Measurements from ENCODE around the gene UNC5A. TPM values are rescaled to one million over a fixed set of nuclear protein-coding genes. Genes with fewer than 3 reads are reported as not detected.

Gene UNC5A
- polyA plus RNA-seq, 1 donor = 1.0 TPM

DNA sequence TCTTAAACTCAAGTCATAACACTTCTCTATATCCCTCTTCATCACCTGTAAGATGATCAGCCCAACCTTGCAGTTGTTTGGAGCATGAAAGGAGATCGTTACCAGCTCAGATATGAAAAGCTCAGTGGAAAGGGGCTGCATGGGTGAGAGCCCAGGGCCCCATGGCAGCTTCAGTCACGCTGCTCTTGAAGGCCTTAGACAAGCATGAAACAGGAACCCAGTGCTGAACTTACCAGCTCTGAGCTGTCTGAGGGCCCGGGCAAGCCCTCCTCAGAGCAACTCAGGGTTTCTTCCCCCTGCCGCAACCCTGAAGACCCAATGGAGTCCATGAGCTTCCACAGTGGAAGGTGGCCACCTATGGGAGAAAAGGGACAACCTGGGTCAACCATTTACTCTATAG, 85.5 kb downstream of the UNC5A start:
- DNase-seq = no peak
- no peaks in the 10 kb centered on the region for H3K36me3 ChIP-seq (ENCODE audit: control insufficient read depth, insufficient read depth, low read length)
- H3K27ac ChIP-seq (ENCODE audit: low read length) = no peak overlapping the region
- no peaks in the 10 kb centered on the region for H3K4me1 ChIP-seq (ENCODE audit: control insufficient read depth, insufficient read depth, low read length)
- H3K27me3 ChIP-seq (ENCODE audit: control insufficient read depth, insufficient read depth, low read length) = peaks cover 3% of the 10 kb centered on the region
- no peak overlapping the region for H3K4me3 ChIP-seq (ENCODE audit: low read length)
- WGBS (ENCODE audit: insufficient coverage, low lambda C conversion rate) = no CpG with 5 or more reads among the region's 4 CpGs
- no peaks in the 10 kb centered on the region for H3K9me3 ChIP-seq (ENCODE audit: control insufficient read depth, low read depth, low read length)

GRCh38 chr5:176897263-176897662, 86.9 kb downstream of the UNC5A start:
- H3K27me3 ChIP-seq (ENCODE audit: control insufficient read depth, insufficient read depth, low read length) = no peaks in the 10 kb centered on the region
- no peak overlapping the region for H3K27ac ChIP-seq (ENCODE audit: low read length)
- no peak overlapping the region for H3K4me3 ChIP-seq (ENCODE audit: low read length)
- no peak for DNase-seq
- no peaks in the 10 kb centered on the region for H3K9me3 ChIP-seq (ENCODE audit: control insufficient read depth, low read depth, low read length)
- WGBS (ENCODE audit: insufficient coverage, low lambda C conversion rate) = 0% methylated on average over 1 of the region's 3 CpGs
- no peaks in the 10 kb centered on the region for H3K4me1 ChIP-seq (ENCODE audit: control insufficient read depth, insufficient read depth, low read length)
- H3K36me3 ChIP-seq (ENCODE audit: control insufficient read depth, insufficient read depth, low read length) = peaks cover 3% of the 10 kb centered on the region

DNA sequence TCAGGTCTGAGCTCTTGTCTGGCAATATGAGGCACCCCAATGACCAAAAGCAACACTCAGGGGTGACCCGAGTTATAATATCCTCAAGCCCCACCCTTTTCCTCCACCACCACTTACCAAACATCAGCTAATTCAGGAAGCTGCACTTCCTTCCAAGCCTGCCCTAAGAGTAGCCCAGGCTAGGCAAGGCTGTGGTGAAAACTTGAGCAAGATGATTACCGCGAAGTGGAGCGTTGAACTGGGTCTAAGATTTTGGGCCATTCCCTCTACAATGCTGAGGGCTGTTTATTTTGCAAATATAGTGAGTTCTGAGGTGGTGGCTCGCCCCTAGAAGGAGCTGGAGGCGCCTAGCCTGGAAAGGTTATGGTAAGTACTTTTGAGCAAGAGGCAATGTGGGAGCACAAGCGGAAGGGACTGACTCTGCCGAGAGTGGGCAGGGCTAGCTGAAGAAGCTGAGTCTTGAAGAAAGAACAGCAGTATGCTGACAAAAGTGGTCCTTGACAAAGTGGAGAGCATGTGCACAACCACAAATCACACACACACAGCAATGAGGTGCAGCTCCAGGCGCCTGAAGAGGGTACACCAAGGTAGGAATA, 89.0 kb downstream of the UNC5A start, which contains the start of gene HK3:
Gene HK3 (minus strand): TSS at position 51 of the 596 bp plus-strand sequence. CDS start 3,187 bp downstream, outside the sequence.
- WGBS (ENCODE audit: insufficient coverage, low lambda C conversion rate) = 80% methylated on average over 1 of the region's 9 CpGs
- Histone ChIP-seq H3K27ac (ENCODE audit: low read length) (no peak within 1 kb of the TSS), H3K4me3 (ENCODE audit: low read length) (no peak within 1 kb of the TSS), H3K4me1 (ENCODE audit: control insufficient read depth, insufficient read depth, low read length) (no peaks in the 10 kb centered on the region), H3K9me3 (ENCODE audit: control insufficient read depth, low read depth, low read length) (no peaks in the 10 kb centered on the region), H3K36me3 (ENCODE audit: control insufficient read depth, insufficient read depth, low read length) (peaks cover 23% of the 10 kb centered on the region), H3K27me3 (ENCODE audit: control insufficient read depth, insufficient read depth, low read length) (no peaks in the 10 kb centered on the region)
- no peak for DNase-seq

GRCh38 chr5:176899946-176900779, 89.8 kb downstream of the UNC5A start:
- H3K9me3 ChIP-seq (ENCODE audit: control insufficient read depth, low read depth, low read length) = no peaks in the 10 kb centered on the region
- H3K4me3 ChIP-seq (ENCODE audit: low read length) = no peak overlapping the region
- no peak overlapping the region for H3K27ac ChIP-seq (ENCODE audit: low read length)
- no peaks in the 10 kb centered on the region for H3K4me1 ChIP-seq (ENCODE audit: control insufficient read depth, insufficient read depth, low read length)
- WGBS (ENCODE audit: insufficient coverage, low lambda C conversion rate) = no CpG with 5 or more reads among the region's 4 CpGs
- DNase-seq = no peak
- H3K36me3 ChIP-seq (ENCODE audit: control insufficient read depth, insufficient read depth, low read length) = peaks cover 31% of the 10 kb centered on the region
- no peaks in the 10 kb centered on the region for H3K27me3 ChIP-seq (ENCODE audit: control insufficient read depth, insufficient read depth, low read length)

DNA sequence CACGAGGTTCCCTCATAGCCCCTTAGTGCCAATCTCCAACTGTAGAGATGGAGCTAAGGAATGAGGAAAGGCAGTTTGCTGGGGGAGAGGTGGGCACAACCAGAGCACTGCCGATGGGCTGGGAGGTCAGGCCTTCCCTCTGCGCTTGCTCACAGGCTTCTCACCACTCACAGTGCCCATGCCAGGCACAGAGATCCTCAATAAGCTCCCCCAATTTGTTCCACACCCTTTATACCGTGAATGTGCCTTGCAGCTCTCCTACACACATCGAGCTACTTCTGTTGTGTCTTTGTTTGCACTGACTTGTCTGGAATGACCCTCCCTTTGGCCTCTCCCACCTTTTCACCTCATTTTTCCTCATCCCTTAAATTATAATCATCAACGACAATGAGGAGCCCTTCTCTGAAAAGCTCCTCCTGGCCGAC, 90.4 kb downstream of the UNC5A start:
- no CpG with 5 or more reads among the region's 7 CpGs for WGBS (ENCODE audit: insufficient coverage, low lambda C conversion rate)
- H3K4me1 ChIP-seq (ENCODE audit: control insufficient read depth, insufficient read depth, low read length) = no peaks in the 10 kb centered on the region
- H3K27ac ChIP-seq (ENCODE audit: low read length) = no peak overlapping the region
- H3K9me3 ChIP-seq (ENCODE audit: control insufficient read depth, low read depth, low read length) = no peaks in the 10 kb centered on the region
- no peak for DNase-seq
- no peaks in the 10 kb centered on the region for H3K27me3 ChIP-seq (ENCODE audit: control insufficient read depth, insufficient read depth, low read length)
- peaks cover 37% of the 10 kb centered on the region for H3K36me3 ChIP-seq (ENCODE audit: control insufficient read depth, insufficient read depth, low read length)
- H3K4me3 ChIP-seq (ENCODE audit: low read length) = no peak overlapping the region

GRCh38 chr5:176901260-176902101, 91.1 kb downstream of the UNC5A start:
- no CpG with 5 or more reads among the region's 12 CpGs for WGBS (ENCODE audit: insufficient coverage, low lambda C conversion rate)
- Histone ChIP-seq H3K27ac (ENCODE audit: low read length) (no peak overlapping the region), H3K9me3 (ENCODE audit: control insufficient read depth, low read depth, low read length) (no peaks in the 10 kb centered on the region), H3K4me3 (ENCODE audit: low read length) (no peak overlapping the region), H3K36me3 (ENCODE audit: control insufficient read depth, insufficient read depth, low read length) (peaks cover 44% of the 10 kb centered on the region), H3K4me1 (ENCODE audit: control insufficient read depth, insufficient read depth, low read length) (no peaks in the 10 kb centered on the region), H3K27me3 (ENCODE audit: control insufficient read depth, insufficient read depth, low read length) (no peaks in the 10 kb centered on the region)
- no peak for DNase-seq

- WGBS (ENCODE audit: insufficient coverage, low lambda C conversion rate) = 83% methylated on average over 1 of the region's 6 CpGs
- H3K36me3 ChIP-seq (ENCODE audit: control insufficient read depth, insufficient read depth, low read length) = peaks cover 52% of the 10 kb centered on the region
Measured at GRCh38 chr5:176902102-176902814, 91.9 kb downstream of the UNC5A start.

GRCh38 chr5:176902911-176903664, 92.7 kb downstream of the UNC5A start:
- no CpG with 5 or more reads among the region's 5 CpGs for WGBS (ENCODE audit: insufficient coverage, low lambda C conversion rate)
- no peaks in the 10 kb centered on the region for H3K4me1 ChIP-seq (ENCODE audit: control insufficient read depth, insufficient read depth, low read length)
- H3K36me3 ChIP-seq (ENCODE audit: control insufficient read depth, insufficient read depth, low read length) = peaks cover 56% of the 10 kb centered on the region
- H3K9me3 ChIP-seq (ENCODE audit: control insufficient read depth, low read depth, low read length) = no peaks in the 10 kb centered on the region
- DNase-seq = no peak
- no peak overlapping the region for H3K27ac ChIP-seq (ENCODE audit: low read length)
- no peaks in the 10 kb centered on the region for H3K27me3 ChIP-seq (ENCODE audit: control insufficient read depth, insufficient read depth, low read length)
- H3K4me3 ChIP-seq (ENCODE audit: low read length) = no peak overlapping the region

More at GRCh38 chr5:176902102-176902814, 91.9 kb downstream of the UNC5A start:
- H3K27ac ChIP-seq (ENCODE audit: low read length) = no peak overlapping the region
- H3K4me1 ChIP-seq (ENCODE audit: control insufficient read depth, insufficient read depth, low read length) = no peaks in the 10 kb centered on the region
- DNase-seq = no peak
- no peaks in the 10 kb centered on the region for H3K9me3 ChIP-seq (ENCODE audit: control insufficient read depth, low read depth, low read length)
- no peak overlapping the region for H3K4me3 ChIP-seq (ENCODE audit: low read length)
- no peaks in the 10 kb centered on the region for H3K27me3 ChIP-seq (ENCODE audit: control insufficient read depth, insufficient read depth, low read length)

GRCh38 chr5:176904276-176904675, 93.9 kb downstream of the UNC5A start:
- Histone ChIP-seq H3K9me3 (ENCODE audit: control insufficient read depth, low read depth, low read length) (no peaks in the 10 kb centered on the region), H3K4me1 (ENCODE audit: control insufficient read depth, insufficient read depth, low read length) (no peaks in the 10 kb centered on the region), H3K36me3 (ENCODE audit: control insufficient read depth, insufficient read depth, low read length) (peaks cover 66% of the 10 kb centered on the region), H3K27ac (ENCODE audit: low read length) (no peak overlapping the region), H3K27me3 (ENCODE audit: control insufficient read depth, insufficient read depth, low read length) (no peaks in the 10 kb centered on the region), H3K4me3 (ENCODE audit: low read length) (no peak overlapping the region)
- no peak for DNase-seq
- no CpG with 5 or more reads among the region's 3 CpGs for WGBS (ENCODE audit: insufficient coverage, low lambda C conversion rate)

Measured in large intestine (tissue), 3 donors.